ENCODE data around the gene DIP2A.

GRCh38 chr21:46518983-46519583 is 60.4 kb downstream of the DIP2A start:
- TF ChIP-seq, protein P1, sequence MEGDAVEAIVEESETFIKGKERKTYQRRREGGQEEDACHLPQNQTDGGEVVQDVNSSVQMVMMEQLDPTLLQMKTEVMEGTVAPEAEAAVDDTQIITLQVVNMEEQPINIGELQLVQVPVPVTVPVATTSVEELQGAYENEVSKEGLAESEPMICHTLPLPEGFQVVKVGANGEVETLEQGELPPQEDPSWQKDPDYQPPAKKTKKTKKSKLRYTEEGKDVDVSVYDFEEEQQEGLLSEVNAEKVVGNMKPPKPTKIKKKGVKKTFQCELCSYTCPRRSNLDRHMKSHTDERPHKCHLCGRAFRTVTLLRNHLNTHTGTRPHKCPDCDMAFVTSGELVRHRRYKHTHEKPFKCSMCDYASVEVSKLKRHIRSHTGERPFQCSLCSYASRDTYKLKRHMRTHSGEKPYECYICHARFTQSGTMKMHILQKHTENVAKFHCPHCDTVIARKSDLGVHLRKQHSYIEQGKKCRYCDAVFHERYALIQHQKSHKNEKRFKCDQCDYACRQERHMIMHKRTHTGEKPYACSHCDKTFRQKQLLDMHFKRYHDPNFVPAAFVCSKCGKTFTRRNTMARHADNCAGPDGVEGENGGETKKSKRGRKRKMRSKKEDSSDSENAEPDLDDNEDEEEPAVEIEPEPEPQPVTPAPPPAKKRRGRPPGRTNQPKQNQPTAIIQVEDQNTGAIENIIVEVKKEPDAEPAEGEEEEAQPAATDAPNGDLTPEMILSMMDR (IDR thresholded peaks at IDR 0.05; ENCODE audit: borderline replicate concordance, extremely low read depth, low read length, poor library complexity, severe bottlenecking): no peak
- TF ChIP-seq EZH2 (IDR thresholded peaks at IDR 0.05; ENCODE audit: borderline replicate concordance, low read depth, low read length, severe bottlenecking): no peak

Measured in DND-41 (cell line).